ENCODE data around the gene PTPRK. TPM values are rescaled to one million over a fixed set of nuclear protein-coding genes. Genes with fewer than 3 reads are reported as not detected.

Gene PTPRK
- total and polyA plus RNA-seq, 4 donors, result 12.1 to 61.2 (median 29.1) TPM

DNA sequence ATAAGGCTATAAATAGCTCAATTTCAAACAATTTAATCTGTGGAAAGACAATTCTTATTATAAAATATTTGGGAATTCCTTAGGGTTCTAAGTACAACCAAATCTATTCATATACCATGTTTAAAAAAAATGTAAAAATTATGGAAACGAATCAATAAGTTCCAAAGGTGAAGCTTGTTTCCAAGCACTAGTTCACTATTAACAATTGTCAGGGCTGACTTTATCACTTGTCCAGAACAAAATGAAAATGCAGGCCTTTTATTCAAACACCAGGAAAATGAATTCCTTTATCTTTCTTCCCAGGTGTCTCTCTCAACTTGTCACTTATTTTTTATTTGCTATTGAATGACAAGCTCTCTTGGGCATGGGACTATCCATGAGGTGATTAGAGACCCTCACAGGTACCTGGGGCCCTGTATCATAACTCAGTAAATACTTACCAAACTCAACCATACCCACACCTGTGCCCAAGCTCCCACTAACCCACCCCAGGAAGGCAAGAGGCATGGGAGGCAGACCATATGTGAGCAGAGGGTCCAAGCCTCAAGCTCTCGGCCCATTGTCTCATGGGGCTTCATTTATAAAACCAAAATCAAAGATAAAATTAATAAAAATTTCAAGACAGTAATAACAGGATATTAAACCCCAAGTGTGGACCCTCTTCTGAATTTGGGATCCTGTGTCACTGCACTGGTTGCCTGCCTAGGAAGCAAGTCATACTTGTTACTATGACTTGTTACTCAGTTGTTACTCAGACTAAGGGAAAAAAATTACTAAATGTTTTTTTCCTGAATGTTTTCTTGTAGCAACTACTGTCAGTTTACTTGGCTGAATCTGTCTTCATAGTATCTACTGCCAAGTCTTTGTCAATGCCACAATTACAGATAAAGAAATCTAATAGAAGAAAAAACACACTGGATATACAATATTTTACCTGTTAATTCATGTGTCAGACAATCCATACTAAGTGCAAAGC is 54.7 kb downstream of the PTPRK start:
- DNase-seq (ENCODE audit: low spot score), result no peak
- H3K27me3 ChIP-seq (ENCODE audit: control insufficient read depth in 4 of 4, insufficient read depth in 4 of 4, low read length in 3 of 4), result no peaks in the 10 kb centered on the region
- H3K27ac ChIP-seq (ENCODE audit: low read depth in 1 of 2, low read length in 2 of 2), result peak overlapping the region in 1 of 2 donors; percentile 50
- TF ChIP-seq JUND (IDR thresholded peaks at IDR 0.05) (no peak), TAF1 (conservative IDR thresholded peaks at IDR 0.05) (no peak), HNF4G (IDR thresholded peaks at IDR 0.05) (peak; percentile 34), HNF4A (conservative IDR thresholded peaks at IDR 0.05) (peak; percentile 54 to 73), RAD21 (IDR thresholded peaks at IDR 0.05) (no peak), SP1 (IDR thresholded peaks at IDR 0.05) (peak; percentile 17)
- TF ChIP-seq, protein P1, sequence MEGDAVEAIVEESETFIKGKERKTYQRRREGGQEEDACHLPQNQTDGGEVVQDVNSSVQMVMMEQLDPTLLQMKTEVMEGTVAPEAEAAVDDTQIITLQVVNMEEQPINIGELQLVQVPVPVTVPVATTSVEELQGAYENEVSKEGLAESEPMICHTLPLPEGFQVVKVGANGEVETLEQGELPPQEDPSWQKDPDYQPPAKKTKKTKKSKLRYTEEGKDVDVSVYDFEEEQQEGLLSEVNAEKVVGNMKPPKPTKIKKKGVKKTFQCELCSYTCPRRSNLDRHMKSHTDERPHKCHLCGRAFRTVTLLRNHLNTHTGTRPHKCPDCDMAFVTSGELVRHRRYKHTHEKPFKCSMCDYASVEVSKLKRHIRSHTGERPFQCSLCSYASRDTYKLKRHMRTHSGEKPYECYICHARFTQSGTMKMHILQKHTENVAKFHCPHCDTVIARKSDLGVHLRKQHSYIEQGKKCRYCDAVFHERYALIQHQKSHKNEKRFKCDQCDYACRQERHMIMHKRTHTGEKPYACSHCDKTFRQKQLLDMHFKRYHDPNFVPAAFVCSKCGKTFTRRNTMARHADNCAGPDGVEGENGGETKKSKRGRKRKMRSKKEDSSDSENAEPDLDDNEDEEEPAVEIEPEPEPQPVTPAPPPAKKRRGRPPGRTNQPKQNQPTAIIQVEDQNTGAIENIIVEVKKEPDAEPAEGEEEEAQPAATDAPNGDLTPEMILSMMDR (IDR thresholded peaks at IDR 0.05; ENCODE audit: low read depth, low read length, missing input control), result no peak
- TF ChIP-seq, protein P2, sequence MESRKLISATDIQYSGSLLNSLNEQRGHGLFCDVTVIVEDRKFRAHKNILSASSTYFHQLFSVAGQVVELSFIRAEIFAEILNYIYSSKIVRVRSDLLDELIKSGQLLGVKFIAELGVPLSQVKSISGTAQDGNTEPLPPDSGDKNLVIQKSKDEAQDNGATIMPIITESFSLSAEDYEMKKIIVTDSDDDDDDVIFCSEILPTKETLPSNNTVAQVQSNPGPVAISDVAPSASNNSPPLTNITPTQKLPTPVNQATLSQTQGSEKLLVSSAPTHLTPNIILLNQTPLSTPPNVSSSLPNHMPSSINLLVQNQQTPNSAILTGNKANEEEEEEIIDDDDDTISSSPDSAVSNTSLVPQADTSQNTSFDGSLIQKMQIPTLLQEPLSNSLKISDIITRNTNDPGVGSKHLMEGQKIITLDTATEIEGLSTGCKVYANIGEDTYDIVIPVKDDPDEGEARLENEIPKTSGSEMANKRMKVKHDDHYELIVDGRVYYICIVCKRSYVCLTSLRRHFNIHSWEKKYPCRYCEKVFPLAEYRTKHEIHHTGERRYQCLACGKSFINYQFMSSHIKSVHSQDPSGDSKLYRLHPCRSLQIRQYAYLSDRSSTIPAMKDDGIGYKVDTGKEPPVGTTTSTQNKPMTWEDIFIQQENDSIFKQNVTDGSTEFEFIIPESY (IDR thresholded peaks at IDR 0.05), result no peak
- TF ChIP-seq, protein P3, sequence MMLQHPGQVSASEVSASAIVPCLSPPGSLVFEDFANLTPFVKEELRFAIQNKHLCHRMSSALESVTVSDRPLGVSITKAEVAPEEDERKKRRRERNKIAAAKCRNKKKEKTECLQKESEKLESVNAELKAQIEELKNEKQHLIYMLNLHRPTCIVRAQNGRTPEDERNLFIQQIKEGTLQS (IDR thresholded peaks at IDR 0.05), result no peak
- peaks cover 4 to 26% (median 13%) of the 10 kb centered on the region in 4 donors for H3K4me1 ChIP-seq (ENCODE audit: control insufficient read depth in 4 of 4, insufficient read depth in 4 of 4, low read length in 3 of 4)
- H3K9me3 ChIP-seq (ENCODE audit: control insufficient read depth in 4 of 4, low read length in 3 of 4), result no peaks in the 10 kb centered on the region
- no peak overlapping the region for H3K4me3 ChIP-seq (ENCODE audit: low read depth in 1 of 3, low read length in 3 of 3)
- H3K36me3 ChIP-seq (ENCODE audit: control insufficient read depth in 4 of 4, insufficient read depth in 3 of 4, low read depth in 1 of 4, low read length in 3 of 4), result no peaks in the 10 kb centered on the region
- no peak overlapping the region for H3K9ac ChIP-seq (ENCODE audit: low read depth in 1 of 2, low read length in 2 of 2)
- 61% methylated on average over 2 of the region's 2 CpGs for WGBS

DNA sequence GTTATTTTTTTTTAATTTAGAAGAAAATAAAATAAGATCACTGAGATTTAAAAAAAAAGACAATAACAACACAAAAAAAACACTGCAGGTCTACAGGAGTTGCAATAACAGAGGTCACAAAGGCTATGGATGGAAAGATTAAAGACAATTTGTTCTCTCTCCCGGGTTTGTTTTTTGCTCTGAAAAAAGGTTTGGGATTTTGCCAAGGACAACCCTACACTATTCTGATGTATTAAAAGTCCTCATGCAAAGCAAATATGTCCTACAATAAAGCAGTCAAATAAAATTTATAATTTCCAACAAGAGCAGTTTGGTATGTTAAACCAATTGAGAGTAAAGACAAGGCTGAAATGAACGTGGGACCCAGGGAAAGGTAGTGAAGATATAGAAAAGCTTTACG is 55.6 kb downstream of the PTPRK start:
- Histone ChIP-seq H3K4me1 (ENCODE audit: control insufficient read depth in 4 of 4, insufficient read depth in 4 of 4, low read length in 3 of 4) (peaks cover 4 to 26% (median 13%) of the 10 kb centered on the region in 4 donors), H3K36me3 (ENCODE audit: control insufficient read depth in 4 of 4, insufficient read depth in 3 of 4, low read depth in 1 of 4, low read length in 3 of 4) (no peaks in the 10 kb centered on the region), H3K27me3 (ENCODE audit: control insufficient read depth in 4 of 4, insufficient read depth in 4 of 4, low read length in 3 of 4) (no peaks in the 10 kb centered on the region), H3K4me3 (ENCODE audit: low read depth in 1 of 3, low read length in 3 of 3) (no peak overlapping the region), H3K9me3 (ENCODE audit: control insufficient read depth in 4 of 4, low read length in 3 of 4) (no peaks in the 10 kb centered on the region), H3K9ac (ENCODE audit: low read depth in 1 of 2, low read length in 2 of 2) (no peak overlapping the region), H3K27ac (ENCODE audit: low read depth in 1 of 2, low read length in 2 of 2) (no peak overlapping the region)
- WGBS, result 49% methylated on average over 3 of the region's 3 CpGs
- no peak for DNase-seq (ENCODE audit: low spot score)
- TF ChIP-seq GABPA (IDR thresholded peaks at IDR 0.05 in 1 of 2, conservative IDR thresholded peaks at IDR 0.05 in 1 of 2) (no peak), RXRA (IDR thresholded peaks at IDR 0.05) (peak in 1 of 2 donors; percentile 9), EGR1 (IDR thresholded peaks at IDR 0.05; ENCODE audit: low read depth in 2 of 2) (no peak), FOXA2 (IDR thresholded peaks at IDR 0.05) (no peak), JUND (IDR thresholded peaks at IDR 0.05) (no peak), SP1 (IDR thresholded peaks at IDR 0.05) (no peak), YY1 (IDR thresholded peaks at IDR 0.05) (no peak), RAD21 (IDR thresholded peaks at IDR 0.05) (peak in 1 of 2 donors; percentile 9), HNF4A (conservative IDR thresholded peaks at IDR 0.05) (peak in 1 of 2 donors; percentile 38), FOXA1 (IDR thresholded peaks at IDR 0.05) (no peak), MAX (IDR thresholded peaks at IDR 0.05) (no peak)
- TF ChIP-seq, protein P2 (IDR thresholded peaks at IDR 0.05), result no peak
- TF ChIP-seq, protein P3 (IDR thresholded peaks at IDR 0.05), result no peak
- TF ChIP-seq, protein P4, sequence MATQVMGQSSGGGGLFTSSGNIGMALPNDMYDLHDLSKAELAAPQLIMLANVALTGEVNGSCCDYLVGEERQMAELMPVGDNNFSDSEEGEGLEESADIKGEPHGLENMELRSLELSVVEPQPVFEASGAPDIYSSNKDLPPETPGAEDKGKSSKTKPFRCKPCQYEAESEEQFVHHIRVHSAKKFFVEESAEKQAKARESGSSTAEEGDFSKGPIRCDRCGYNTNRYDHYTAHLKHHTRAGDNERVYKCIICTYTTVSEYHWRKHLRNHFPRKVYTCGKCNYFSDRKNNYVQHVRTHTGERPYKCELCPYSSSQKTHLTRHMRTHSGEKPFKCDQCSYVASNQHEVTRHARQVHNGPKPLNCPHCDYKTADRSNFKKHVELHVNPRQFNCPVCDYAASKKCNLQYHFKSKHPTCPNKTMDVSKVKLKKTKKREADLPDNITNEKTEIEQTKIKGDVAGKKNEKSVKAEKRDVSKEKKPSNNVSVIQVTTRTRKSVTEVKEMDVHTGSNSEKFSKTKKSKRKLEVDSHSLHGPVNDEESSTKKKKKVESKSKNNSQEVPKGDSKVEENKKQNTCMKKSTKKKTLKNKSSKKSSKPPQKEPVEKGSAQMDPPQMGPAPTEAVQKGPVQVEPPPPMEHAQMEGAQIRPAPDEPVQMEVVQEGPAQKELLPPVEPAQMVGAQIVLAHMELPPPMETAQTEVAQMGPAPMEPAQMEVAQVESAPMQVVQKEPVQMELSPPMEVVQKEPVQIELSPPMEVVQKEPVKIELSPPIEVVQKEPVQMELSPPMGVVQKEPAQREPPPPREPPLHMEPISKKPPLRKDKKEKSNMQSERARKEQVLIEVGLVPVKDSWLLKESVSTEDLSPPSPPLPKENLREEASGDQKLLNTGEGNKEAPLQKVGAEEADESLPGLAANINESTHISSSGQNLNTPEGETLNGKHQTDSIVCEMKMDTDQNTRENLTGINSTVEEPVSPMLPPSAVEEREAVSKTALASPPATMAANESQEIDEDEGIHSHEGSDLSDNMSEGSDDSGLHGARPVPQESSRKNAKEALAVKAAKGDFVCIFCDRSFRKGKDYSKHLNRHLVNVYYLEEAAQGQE (IDR thresholded peaks at IDR 0.05), result no peak

Data from liver (tissue), 9 donors.